Transverse colon (tissue), 4 donors: ENCODE data around the gene NUP210. TPM values are rescaled to one million over a fixed set of nuclear protein-coding genes. Genes with fewer than 3 reads are reported as not detected.

Experiments
- DNase-seq: peaks from one replicate; pipeline ENCODE4 v3.0.0-alpha.2; 2019
- H3K27ac ChIP-seq, 4 donors: fragments of 200-600 bp; sonication (generic); 2 replicates each; pipeline ENCODE4 v1.5.1; 2016 to 2018; ENCODE audit warnings: inconsistent platforms in 4 of 4
- H3K27me3 ChIP-seq: fragments of 200-600 bp; sonication (generic); 2 replicates; pipeline ENCODE4 v1.5.1; 2017; ENCODE audit warnings: inconsistent platforms
- H3K36me3 ChIP-seq, 4 donors: fragments of 200-600 bp; sonication (generic); 2 replicates each; pipeline ENCODE4 v1.5.1; 2017 to 2019; ENCODE audit warnings: inconsistent platforms in 4 of 4
- H3K4me1 ChIP-seq, 4 donors: fragments of 200-600 bp; sonication (generic); 2 replicates each; pipeline ENCODE4 v1.5.1; 2017 to 2020; ENCODE audit warnings: inconsistent platforms in 4 of 4
- H3K4me3 ChIP-seq, 4 donors: fragments of 200-600 bp; sonication (generic); 1 replicate in 1 of 4; 2 replicates in 3 of 4; pipeline versions ENCODE4 v1.5.1 to v1.6.1; 2017 to 2019; ENCODE audit warnings: inconsistent platforms in 4 of 4
- H3K9me3 ChIP-seq, 2 donors: fragments of 200-600 bp; sonication (generic); 2 replicates each; pipeline ENCODE4 v1.5.1; 2017 to 2019; ENCODE audit warnings: inconsistent platforms in 2 of 2
- CTCF ChIP-seq, 5 experiments: fragments of 200-600 bp in 3 of 5; fragments of 450-650 bp in 2 of 5; sonication (generic) in 3 of 5; IDR thresholded peaks; 1 replicate in 2 of 5; 2 replicates in 3 of 5; pipeline ENCODE4 v1.5.1; 2016 to 2017; ENCODE audit warnings: antibody characterized with exemption in 5 of 5, inconsistent platforms in 3 of 5, mild to moderate bottlenecking in 2 of 5, moderate library complexity in 1 of 5
- EP300 ChIP-seq: sonication (generic); formaldehyde crosslinking; IDR thresholded peaks from one replicate; pipeline ENCODE4 v1.6.1; 2017; ENCODE audit warnings: antibody characterized with exemption, low read depth
- POLR2A ChIP-seq: fragments of 450-650 bp; IDR thresholded peaks from one replicate; pipeline ENCODE4 v1.6.1; 2016; ENCODE audit warnings: antibody characterized with exemption, mild to moderate bottlenecking, moderate library complexity
- POLR2AphosphoS5 ChIP-seq, 3 donors: sonication (generic); formaldehyde crosslinking; IDR thresholded peaks; one replicate each; pipeline ENCODE4 v1.6.1; 2016; ENCODE audit warnings: antibody characterized with exemption in 3 of 3
- WGBS, 2 donors: methylation state at CpG; one replicate each; pipeline ENCODE4 v1.1.5; 2018; ENCODE audit warnings: low coverage in 1 of 2; 5-methylcytosine and 5-hydroxymethylcytosine counted together
- in situ Hi-C, 4 donors: fragments of 200-750 bp; cut with MboI; loops; one replicate each; pipeline versions ENCODE4 v1.15.0 to v1.15.1; 2017; ENCODE audit warnings: low sequenced_read_pairs in 3 of 4, low pct_ligation_motif_present in 1 of 4, low pct_unique_long_range_greater_than_20kb in 1 of 4
- intact Hi-C: fragments of 100-400 bp; cut with DNase I; formaldehyde crosslinking; loops from one replicate; pipeline ENCODE4 v1.15.1; 2023; ENCODE audit warnings: low total_unique reads
- total RNA-seq, 4 donors: library from RNA; depleted of rRNA; stranded (reverse); fragments of >200 nt; gene quantifications; one replicate each; pipeline ENCODE4 v1.1.0, GENCODE V29; 2016

The NUP210 gene
- total RNA-seq, 4 donors from 2014 or later: 6.0 to 202 (median 14.6) TPM

- H3K9me3 ChIP-seq: no peaks in the 10 kb centered on the region
- H3K36me3 ChIP-seq: no peaks in the 10 kb centered on the region
- no peak for DNase-seq
- 94% methylated on average over 12 of the region's 12 CpGs; no CpG with 5 or more reads in 1 of the 2 donors for WGBS, 2 donors
- H3K4me3 ChIP-seq: no peak overlapping the region
- no peaks in the 10 kb centered on the region for H3K4me1 ChIP-seq
- H3K27me3 ChIP-seq: no peaks in the 10 kb centered on the region
- no peak overlapping the region for H3K27ac ChIP-seq
- TF ChIP-seq CTCF (IDR thresholded peaks at IDR 0.05) (no peak), POLR2A (no peak), POLR2AphosphoS5 (IDR thresholded peaks at IDR 0.05) (no peak), EP300 (no peak)
- intact Hi-C loops (no loop called here), in situ Hi-C loops (no loop called here)
These were observed 20.5 kb downstream of the NUP210 start for GRCh38 chr3:13399603-13400002.

- 70 to 86% methylated on average over 2 to 8 of the region's 8 CpGs for WGBS, 2 donors
- H3K36me3 ChIP-seq: no peaks in the 10 kb centered on the region
- in situ Hi-C loops: no loop called here
These were observed 22.8 kb downstream of the NUP210 start for GRCh38 chr3:13397316-13397715.

GRCh38 chr3:13394363-13394762, 25.8 kb downstream of the NUP210 start:
- no peak overlapping the region for H3K4me3 ChIP-seq
- no peaks in the 10 kb centered on the region for H3K27me3 ChIP-seq
- WGBS, 2 donors: 92 to 99% methylated on average over 2 to 4 of the region's 4 CpGs
- no peaks in the 10 kb centered on the region for H3K36me3 ChIP-seq
- no peaks in the 10 kb centered on the region for H3K9me3 ChIP-seq
- TF ChIP-seq EP300: no peak
- TF ChIP-seq POLR2AphosphoS5 (IDR thresholded peaks at IDR 0.05): no peak
- TF ChIP-seq CTCF (IDR thresholded peaks at IDR 0.05): no peak
- no peak for TF ChIP-seq POLR2A
- H3K27ac ChIP-seq: no peak overlapping the region
- in situ Hi-C loops: no loop called here
- intact Hi-C loops: no loop called here
- no peaks in the 10 kb centered on the region for H3K4me1 ChIP-seq
- DNase-seq: no peak

More at GRCh38 chr3:13397316-13397715, 22.8 kb downstream of the NUP210 start:
- Histone ChIP-seq H3K9me3 (no peaks in the 10 kb centered on the region), H3K27ac (no peak overlapping the region), H3K4me1 (no peaks in the 10 kb centered on the region), H3K27me3 (no peaks in the 10 kb centered on the region), H3K4me3 (no peak overlapping the region)
- intact Hi-C loops: no loop called here
- no peak for DNase-seq
- no peak for TF ChIP-seq CTCF (IDR thresholded peaks at IDR 0.05)
- no peak for TF ChIP-seq POLR2A
- TF ChIP-seq POLR2AphosphoS5 (IDR thresholded peaks at IDR 0.05): no peak
- no peak for TF ChIP-seq EP300

- in situ Hi-C loops (no loop called here), intact Hi-C loops (no loop called here)
- 68 to 84% methylated on average over 4 to 11 of the region's 11 CpGs for WGBS, 2 donors
- TF ChIP-seq EP300: no peak
- no peak for TF ChIP-seq POLR2A
- TF ChIP-seq CTCF (IDR thresholded peaks at IDR 0.05): no peak
- TF ChIP-seq POLR2AphosphoS5 (IDR thresholded peaks at IDR 0.05): no peak
- no peaks in the 10 kb centered on the region for H3K27me3 ChIP-seq
- no peak overlapping the region for H3K4me3 ChIP-seq
- no peak overlapping the region for H3K27ac ChIP-seq
- H3K4me1 ChIP-seq: no peaks in the 10 kb centered on the region
- no peaks in the 10 kb centered on the region for H3K9me3 ChIP-seq
- no peaks in the 10 kb centered on the region for H3K36me3 ChIP-seq
- no peak for DNase-seq
These were observed 26.4 kb downstream of the NUP210 start for GRCh38 chr3:13393427-13394360.
